DND-41 (cell line): ENCODE results near the gene ENPP1.

Experiments used
- EZH2 ChIP-seq: IDR thresholded peaks from 3 replicates; pipeline ENCODE4 v1.6.1; 2012; ENCODE audit warnings: borderline replicate concordance, low read depth, mild to moderate bottlenecking, moderate library complexity, low read length, inconsistent platforms; ENCODE audit not compliant: severe bottlenecking
- TF ChIP-seq, protein P1 (sequence below): IDR thresholded peaks from 2 replicates; pipeline ENCODE4 v1.5.1; 2012; ENCODE audit warnings: borderline replicate concordance, low read length, moderate library complexity, mild to moderate bottlenecking; ENCODE audit not compliant: poor library complexity, severe bottlenecking; ENCODE audit errors: extremely low read depth

DNA sequence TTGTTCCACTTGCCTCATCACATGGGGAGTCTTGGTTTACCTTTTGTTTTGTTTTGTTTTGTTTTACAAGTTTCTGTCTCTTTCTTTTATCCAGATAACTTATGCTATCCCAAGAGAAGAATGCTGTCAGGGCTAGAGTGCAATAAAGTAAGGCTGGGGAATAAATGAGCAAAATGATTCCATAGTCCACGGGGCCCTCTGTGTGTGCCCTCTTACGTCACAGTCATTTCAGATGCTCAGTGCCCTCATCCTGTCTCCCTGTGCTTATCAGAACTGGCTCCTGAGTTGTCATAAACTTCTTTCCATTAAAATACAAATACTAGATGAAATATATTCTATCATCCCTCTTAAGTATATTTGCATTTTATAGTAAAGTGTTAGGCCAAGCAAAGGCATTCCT lies 30.8 kb upstream of the ENPP1 start:
- no peak for TF ChIP-seq EZH2
- TF ChIP-seq, protein P1, sequence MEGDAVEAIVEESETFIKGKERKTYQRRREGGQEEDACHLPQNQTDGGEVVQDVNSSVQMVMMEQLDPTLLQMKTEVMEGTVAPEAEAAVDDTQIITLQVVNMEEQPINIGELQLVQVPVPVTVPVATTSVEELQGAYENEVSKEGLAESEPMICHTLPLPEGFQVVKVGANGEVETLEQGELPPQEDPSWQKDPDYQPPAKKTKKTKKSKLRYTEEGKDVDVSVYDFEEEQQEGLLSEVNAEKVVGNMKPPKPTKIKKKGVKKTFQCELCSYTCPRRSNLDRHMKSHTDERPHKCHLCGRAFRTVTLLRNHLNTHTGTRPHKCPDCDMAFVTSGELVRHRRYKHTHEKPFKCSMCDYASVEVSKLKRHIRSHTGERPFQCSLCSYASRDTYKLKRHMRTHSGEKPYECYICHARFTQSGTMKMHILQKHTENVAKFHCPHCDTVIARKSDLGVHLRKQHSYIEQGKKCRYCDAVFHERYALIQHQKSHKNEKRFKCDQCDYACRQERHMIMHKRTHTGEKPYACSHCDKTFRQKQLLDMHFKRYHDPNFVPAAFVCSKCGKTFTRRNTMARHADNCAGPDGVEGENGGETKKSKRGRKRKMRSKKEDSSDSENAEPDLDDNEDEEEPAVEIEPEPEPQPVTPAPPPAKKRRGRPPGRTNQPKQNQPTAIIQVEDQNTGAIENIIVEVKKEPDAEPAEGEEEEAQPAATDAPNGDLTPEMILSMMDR: no peak
